Measurements from ENCODE around the gene MMP21.

MMP21 gene

DNA sequence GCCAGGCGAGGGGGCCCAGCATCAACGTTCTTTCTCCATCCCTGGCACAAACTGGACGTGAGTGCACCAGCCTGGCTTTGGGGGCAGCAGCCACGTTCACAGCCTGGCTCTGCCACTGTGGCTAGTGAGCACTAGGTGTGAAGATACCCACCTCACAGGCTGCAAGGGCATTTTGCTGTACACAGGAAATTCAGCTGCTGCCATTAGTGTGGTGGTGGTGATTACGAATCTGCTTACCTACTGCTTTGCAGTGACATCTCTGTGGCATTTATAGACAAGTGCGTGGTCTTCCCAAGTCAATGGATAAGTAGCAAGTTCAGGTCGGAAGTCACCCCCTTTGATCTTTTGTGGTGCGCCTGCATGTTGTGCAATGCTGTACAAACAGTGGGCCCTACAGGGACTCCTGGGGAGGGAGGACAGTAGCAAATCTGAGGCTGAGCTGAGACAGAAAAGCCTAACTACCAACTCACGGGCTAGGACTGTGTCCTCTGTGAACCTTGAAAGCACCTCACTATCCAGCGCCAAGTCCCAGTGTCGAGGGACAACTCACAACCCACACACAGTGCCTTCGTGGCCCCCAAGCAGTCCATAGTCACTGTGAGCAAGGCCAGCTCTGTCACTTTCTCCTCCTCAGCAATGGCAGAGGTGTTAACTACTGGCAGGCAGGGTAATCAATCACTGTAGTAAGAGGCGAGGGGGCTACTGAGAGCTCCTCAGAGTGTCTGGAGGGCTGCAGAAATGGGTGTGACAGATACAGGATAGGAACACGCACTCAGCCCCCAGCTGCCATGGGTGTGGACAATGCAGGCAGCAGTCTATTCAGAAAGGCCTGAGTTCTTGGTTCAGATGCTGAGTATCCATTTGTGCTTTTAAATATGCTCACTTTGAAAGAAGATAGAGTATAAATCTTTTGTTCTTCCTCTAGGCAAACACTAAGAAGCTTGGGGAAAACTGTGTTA, 17.0 kb upstream of the MMP21 start:
- no peak for DNase-seq

DNA sequence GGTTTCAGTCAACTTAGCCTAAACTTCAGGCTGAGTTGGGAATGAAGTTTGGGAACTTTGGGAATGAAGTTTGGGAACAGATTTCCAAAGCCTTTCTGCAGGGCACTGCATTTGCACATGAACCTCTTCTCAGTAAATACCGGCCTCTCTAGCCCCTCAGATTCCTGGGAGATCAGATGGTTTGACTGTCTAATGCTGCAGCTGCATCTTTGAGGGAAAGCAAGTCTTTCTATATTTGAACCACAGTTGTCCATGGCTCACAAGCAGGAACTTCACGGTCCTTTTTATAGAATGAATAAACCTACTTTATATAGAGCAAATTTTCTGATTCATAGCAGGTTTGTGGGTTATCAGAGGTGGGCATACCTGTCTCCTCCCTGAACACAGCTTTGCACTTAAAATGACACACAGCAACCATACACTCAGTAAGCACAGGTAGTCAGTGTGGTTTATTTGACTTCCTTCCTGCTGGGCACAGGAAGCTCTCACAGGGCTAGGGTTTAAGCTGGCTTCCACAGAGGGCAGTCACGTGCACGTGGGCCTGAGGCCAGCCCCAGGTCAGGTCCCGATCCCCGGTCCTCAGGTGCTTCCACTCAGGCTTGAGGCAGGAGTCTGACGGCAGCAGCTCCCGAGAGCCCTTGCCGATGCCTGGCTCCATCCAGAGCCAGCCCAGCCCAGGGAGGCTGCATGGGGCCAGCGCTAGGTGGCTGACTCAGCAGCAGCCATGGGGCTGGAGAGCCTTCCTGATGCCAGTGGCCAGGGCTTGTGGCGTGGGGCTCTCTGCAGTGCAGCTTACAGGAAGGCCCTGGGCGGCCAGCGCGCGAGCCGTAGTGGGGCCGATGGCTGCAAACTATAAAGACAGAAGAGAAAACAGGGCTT, 12.8 kb upstream of the MMP21 start:
- no peak for DNase-seq

DNA sequence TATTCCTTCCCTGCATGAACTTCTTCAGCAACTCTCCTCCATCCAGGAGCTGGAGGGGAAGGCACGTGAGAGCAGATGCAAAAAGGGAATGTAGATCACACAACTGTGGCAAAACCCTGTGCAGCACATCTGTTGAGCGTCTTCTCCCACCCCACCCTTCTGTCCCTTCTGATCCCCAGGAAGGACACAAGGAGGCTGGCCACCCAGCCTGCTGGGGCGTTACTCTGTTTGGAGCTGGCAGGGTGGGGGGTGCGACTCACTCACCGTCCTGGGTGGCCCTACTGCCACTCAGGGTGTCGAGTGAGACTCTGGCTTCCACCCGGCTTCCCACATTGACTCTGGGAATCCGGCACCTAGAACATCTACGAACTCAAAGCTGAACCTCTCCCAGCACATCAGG, 10.2 kb upstream of the MMP21 start:
- DNase-seq, result no peak

DNA sequence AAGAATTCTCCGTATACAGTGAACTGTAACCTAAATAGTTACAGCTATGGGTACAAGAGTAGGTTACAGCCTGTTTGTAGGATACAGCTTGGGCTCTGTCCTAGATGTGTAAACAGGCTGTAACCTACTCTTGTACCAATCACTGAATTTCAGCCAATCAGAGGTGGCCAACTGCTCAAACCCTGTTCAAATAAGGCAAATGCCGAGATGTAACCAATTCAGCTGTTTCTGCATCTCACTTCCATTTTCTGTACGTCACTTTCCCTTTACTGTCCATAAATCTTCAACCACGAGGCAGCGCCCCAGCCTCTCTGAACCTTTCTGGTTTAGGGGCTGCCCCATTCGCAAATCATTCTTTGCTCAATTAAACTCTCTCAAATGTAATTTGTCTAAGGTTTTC, 8.3 kb upstream of the MMP21 start:
- no peak for DNase-seq

DNA sequence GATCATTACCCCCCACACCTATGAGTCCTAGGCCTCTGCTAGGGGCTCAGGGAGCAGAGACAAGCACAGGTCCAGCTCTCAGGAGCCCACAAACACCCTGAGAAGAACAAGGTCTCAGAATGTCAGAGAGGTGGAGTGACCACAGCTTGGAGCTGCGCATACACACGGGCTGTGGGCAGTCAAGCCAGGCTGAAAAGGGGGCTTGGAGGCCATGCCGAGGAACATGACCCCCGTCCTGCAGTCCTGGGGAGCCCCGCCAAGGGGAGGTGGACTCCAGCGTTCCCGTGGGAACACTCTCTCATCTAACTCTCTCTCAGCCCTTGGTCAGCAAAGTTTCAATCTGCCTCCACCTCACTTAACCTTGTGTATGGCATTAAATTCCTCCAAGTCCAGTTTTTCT, 7.8 kb upstream of the MMP21 start:
- no peak for DNase-seq

DNA sequence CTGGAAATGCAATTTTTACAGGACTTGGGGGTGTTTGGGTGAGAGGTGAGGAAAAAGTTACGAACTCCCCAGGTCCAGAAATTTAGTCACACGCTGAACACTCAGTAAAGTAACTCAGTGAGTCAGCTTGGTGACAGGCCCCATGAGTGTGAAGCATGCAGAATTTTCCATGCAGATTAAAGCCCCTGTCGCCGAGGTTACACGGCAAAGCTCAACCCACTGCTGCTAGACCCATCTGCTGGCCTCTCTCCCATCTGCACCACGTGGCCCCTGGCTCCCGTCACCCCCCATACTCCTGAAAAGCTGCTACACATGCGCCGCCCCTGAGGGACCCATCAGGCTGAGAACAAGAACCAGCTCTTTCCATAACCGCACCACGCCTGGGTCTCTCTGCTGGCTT, 7.0 kb upstream of the MMP21 start:
- no peak for DNase-seq

DNA sequence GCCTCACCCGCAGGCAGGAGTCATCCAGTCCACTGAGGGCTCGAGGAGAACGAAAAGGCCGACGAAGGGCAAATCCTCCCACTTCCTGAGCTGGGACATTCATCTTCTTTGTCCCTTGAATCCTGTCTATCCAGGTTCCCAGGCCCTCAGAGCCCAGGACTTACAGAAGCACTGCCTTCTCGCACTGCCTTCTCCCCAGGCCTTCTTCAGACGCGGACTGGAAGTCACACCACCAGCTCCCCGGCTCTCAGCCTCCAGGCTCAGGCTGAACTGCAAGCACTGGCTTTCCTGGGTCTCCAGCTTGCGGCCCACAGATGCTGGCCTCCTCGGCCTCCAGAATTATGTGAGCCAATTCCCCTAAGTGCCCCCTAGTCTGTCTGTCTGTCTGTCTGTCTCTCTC, 6.4 kb upstream of the MMP21 start:
- DNase-seq, result no peak

DNA sequence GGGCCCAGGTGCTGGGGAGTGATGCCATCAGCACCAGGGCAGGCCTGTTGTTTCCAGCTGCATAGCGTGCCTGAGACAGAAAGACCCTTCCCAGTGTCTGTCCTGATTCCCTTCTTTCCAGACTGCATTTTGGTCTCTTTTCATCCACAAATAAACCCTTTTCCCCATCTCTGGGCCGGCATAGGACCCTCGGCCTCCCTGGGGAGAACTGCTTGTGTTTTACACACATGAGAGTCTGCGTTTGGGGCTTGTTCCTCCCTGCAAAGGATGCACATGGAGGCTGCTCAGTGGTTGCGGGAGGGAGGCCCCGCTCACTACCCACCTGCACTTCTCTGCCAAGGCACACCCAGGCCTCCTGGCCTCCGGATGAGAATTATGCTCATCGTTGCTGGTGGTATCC, 5.8 kb upstream of the MMP21 start:
- no peak for DNase-seq

DNA sequence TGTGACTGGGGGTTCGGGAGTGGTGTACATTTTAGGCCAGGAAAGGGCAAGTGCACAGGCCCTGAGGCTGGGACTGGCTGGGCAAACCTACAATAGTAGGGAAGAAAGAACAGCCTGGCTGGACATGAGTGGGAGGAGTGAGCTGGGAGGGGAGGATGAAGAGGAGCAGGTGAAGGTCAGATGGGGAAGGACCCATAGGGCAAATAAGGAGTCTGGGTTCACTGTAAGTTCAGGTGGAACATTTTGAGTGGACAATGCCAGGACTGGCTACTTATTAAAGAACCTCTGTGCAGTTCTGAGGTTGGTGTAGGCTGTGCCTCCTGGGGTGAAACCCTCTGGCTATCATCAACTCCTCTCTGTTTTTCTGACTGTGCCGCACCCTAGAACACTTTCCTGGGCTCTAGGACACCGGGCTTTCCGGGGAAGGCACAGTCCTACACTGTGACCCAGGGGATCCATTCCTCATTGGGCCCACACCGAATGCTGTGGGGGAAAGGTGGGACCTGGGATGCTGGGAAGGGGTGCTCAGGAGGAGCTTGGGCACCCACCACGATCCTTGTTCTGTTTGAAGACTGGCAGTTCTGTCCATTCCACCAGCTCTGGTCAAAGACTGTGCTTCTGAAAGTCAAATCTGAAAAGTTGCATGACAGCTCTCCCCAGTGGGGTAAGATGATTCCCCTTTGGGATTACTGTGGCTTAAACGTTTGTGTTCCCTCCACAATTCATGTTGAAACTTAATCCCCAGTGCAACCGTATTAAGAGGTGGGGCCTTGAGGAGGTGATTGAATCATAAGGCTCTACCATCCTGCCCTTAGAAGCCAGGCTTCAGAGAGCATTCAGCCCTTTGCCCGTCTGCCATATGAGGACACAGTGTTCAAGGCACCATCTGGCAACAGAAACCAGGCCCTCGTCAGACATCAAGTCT, 4.0 kb upstream of the MMP21 start:
- no peak for DNase-seq

DNA sequence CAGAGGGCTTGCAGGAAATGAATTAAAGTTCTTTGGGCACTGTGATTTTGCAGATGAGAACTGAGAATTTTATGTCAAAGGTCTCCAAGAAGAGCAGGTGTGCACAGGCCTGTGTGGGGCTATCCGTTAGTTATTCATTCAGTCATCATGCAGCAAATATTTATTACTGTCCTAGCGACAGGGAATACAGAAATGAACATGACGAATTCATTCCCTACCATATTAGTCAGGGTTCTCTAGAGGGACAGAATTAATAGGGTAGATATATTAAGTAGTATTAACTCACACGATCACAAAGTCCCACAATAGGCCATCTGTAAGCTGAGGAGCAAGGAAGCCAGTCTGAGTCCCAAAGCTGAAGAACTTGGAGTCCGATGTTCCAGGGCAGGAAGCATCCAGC, 2.9 kb upstream of the MMP21 start:
- DNase-seq, result no peak

DNA sequence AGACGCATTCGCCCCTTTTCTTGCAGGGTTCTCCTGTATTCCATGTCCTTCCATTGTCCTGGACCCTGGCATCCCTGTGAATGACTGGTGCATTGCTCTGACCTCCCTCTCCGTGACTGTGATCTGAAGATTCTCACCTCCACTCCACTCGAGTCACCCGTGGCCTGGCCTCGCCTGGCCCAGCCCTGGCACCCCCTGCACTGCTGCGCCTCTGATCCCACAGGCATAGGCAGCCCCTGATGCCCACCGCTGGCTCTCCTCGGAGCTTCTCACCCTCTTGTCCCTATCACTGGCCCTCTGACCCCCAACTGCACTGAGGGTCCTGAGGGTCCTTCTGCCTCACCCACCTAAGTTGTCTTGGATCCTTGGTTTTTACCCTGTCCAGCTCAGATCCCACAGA, 2.2 kb upstream of the MMP21 start:
- DNase-seq, result no peak

DNA sequence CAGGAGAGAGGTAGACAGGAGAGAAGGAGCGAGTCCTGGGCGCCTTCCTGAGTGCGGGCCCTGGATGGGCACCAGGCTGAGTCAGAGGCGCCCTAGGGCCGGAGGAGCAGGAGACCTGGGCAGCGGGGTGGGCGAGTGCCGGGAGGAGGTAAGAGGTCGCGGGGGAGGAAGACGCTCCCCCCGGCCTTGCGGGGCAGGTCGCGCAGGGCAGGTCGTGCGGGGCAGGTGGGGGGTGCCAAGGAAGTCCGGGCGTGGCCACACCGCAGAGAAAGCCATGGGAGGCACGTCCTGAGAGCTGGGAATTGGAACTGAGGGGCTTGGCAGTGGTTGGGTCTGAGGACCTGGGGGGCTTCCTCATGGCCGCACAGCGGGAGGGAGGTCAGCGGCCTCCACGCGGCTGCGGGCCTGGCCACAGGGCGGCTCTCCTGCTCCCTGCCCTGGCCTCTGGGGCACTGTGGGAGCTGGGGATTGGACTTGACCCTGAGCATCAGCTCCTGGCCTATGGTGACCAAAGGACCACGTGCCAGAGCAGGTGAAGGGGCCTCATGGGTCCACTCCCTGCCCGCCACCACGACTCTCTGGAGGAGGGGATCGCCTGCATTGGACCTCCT, 935 bp downstream of the MMP21 start:
- DNase-seq, result no peak

DNA sequence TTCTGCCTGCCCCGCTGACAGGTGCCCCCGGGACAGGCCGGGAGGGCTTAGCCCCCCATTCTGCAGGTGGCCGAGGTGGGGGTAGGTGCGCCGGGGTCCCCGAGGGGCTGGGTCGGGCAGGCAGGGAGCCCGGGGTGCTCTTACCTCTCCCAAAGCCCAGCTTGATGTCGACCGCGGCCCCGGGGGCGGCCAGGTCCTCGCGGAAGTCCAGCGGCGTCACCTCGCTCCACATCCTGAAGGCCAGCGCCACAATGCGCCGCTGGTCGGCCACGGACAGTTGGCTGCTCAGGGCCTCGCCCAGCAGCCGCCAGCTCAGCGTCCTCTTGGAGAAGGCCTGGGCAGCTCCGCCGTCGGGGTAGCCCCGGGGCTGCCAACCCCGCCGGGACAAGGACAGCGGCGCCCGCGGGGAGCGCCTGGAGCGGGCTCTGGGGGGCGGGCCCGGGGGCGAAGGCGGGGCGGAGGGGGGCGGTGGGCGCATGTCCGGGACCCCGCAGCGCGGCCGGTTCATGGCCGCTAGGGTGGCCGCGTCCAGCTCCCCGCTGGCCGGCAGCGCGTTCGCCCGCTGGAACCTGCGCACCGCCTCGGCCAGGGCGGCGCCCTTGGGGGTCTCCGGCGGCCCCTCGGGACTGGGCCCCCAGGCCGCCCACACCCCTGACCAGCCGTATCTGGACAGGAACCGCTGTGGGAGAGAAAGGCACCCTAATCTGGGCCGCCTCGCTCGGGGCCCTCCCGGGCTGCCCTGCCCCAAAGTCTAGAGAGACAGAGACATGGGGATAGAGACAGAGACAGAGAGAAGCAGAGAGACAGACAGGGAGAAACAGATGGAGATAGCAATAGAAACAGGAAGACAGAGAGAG, 1.7 kb downstream of the MMP21 start:
- no peak for DNase-seq

DNA sequence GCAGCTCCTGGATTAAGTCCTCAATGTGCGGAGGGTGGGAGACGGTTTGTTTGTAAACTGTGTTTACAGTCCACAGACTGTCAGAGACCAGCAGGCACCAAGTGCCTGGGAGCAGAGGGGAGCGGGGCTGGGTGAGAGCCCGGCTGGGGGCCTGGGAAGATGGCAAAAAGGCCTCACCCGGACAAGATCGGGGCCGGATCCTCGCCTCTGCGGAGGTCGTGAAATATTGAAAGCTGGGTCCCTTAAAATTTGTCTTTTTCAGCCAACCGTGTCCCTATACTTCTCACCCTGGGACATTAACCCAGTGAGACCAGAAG, 2.8 kb downstream of the MMP21 start:
- DNase-seq, result no peak

DNA sequence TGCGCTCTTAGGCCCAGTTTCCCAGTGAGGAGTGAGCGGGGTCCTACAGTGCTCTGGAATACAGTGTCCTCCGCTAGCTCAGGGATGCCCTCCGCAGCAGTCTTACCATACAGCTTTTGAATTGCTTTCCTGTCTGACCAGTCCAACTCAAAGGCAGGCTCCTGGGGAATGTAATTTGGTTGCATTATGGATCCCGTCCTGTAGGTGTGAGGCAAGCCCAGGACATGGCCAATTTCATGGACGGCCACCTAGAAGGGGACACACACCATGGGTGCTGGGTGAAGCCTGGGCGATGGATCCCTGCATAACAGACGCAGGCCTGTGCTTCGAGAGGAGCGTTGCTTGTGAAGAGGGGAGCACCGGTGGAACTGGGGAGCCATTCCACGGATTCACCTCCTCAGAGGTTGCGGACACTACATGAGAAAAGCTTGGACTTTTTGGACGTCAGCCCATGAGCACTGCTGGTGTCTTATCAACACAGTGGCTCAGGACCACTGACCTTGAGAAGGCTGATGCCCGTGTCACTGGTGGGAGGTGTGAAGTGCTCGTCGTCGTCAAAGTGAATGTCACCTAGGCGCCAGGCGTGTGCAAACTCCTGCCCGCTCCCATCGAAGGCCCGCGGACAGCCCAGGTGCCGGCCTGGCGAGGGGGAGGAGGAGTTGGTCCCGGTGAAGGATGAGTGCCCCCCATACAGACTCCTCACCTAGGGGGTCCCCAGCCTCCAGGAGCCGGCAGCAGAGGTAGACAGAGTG, 3.3 kb downstream of the MMP21 start:
- DNase-seq, result no peak

DNA sequence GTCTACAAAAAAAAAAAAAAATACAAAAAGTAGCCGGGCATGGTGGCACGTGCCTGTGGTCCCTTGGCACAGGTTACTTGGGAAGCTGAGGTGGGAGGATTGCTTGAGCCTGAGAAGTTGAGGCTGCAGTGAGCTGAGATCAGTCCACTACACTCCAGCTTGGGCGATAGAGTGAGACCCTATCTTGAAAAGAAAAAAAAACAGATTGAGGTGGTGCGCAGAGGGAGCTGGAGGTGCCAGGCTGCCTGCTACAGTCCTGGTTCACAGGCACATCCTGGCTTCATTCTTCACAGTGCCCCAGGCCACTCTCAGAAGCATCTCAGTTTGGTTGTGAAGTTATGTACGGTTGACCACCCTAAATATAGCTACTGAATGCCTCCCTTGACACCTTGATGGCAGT, 4.8 kb downstream of the MMP21 start:
- no peak for DNase-seq

DNA sequence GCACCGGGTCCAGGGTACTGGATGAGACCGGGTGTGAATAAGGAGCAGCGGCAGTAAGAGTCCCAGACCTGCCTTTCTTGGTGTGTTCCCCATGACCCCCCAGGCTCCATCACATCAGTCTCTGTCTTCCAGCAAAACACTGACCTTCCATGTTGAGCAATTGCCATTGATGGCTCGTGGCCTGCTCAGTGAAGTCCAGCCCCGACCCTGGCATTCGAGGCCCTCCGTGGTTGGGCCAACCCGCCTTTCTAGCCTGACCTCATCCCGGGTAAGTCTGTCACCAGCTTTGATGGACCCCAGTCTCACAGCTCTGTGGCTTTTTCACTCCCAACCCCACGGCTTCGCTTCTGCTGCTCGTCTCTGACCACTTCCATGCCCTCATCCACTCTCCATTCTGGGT, 6.4 kb downstream of the MMP21 start:
- DNase-seq, result no peak

DNA sequence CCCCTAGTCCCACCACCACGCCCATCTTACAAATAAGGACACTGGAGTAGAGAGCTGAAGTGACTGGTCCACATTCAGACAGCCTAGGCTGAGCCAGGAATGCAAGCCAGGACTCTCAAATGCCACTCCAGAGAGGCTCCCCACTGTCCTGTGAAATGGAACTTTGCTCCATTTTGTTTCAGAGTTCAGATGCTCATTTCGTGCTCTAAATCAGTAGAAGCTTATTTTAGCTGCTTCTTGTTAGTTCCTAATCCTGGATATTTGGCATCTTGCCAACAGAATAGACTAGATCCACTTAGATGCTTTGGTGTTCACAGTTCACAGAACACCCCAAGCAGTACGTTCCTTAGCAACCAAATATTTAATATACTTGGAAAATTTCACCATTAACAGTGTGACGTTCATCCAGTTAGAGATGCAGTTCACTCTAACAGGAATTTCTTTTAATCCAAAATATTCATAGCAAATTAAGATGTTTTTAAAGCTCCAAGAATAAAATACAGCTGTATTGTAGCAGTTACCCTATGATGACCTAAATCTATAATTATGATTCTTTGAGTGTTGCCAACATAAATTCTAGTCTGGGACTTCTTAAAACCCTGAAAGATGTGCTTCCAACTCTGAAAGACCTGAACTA, 7.3 kb downstream of the MMP21 start:
- DNase-seq, result no peak

DNA sequence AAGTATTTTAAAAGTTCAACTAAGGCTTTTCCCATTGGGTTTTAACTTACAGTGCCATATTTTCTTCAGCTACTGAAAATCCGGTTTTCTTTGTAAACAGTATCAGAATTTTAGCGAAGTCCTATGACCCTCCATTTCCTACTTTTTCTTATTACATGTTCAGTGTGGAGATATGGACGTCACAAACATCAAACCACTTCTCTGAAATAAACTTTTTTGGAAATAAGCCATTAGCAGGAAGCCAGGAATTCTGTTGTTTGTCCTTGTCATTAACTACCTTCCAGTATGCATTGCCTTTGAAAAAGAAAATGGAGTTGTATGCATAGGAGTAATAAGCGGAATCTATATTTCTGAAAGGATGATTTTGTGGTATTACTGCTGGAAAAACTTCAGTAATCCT, 9.1 kb downstream of the MMP21 start:
- no peak for DNase-seq

DNA sequence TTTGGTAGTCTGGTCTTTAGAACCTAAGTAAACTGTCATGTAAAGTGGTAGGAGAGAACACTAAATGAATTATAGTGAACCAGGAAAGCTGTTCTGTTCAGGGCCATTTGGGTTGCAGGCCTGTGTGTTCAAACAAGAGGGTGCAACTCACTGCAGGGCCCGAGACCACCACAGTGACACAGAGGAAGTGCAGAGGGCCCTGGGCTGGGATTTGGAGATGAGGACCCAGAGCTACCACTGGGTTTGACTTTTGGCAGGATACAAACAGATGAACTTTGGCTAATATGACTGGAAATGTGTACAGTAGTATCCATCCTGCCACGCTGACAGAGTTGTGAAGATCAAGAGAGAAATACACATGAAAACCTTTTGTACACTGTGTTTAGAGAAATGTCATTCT, 9.8 kb downstream of the MMP21 start:
- DNase-seq, result no peak

All from effector CD8-positive, alpha-beta T cell (primary cell).